ENCODE results near the gene SPAG9.

The SPAG9 gene

DNA sequence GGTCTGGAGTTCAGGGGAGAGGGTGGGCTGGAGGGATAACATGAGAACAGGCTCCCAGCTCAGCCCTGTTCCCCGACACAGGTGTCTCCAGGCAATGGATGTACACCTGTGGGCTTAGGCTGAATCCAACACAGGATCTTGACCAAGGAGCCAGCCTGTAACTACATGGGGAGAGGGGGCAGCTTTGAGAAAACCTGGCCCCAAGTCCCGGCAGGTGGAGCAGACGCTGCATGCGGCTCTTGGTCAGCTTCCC lies 181.2 kb downstream of the SPAG9 start:
- no peaks in the 10 kb centered on the region for H3K27me3 Mint-ChIP-seq
- peaks cover 42% of the 10 kb centered on the region for H3K4me1 Mint-ChIP-seq
- no peaks in the 10 kb centered on the region for H3K9me3 Mint-ChIP-seq
- H3K27ac Mint-ChIP-seq = no peak overlapping the region
- H3K4me3 Mint-ChIP-seq = no peak overlapping the region
- H3K36me3 Mint-ChIP-seq = no peaks in the 10 kb centered on the region

DNA sequence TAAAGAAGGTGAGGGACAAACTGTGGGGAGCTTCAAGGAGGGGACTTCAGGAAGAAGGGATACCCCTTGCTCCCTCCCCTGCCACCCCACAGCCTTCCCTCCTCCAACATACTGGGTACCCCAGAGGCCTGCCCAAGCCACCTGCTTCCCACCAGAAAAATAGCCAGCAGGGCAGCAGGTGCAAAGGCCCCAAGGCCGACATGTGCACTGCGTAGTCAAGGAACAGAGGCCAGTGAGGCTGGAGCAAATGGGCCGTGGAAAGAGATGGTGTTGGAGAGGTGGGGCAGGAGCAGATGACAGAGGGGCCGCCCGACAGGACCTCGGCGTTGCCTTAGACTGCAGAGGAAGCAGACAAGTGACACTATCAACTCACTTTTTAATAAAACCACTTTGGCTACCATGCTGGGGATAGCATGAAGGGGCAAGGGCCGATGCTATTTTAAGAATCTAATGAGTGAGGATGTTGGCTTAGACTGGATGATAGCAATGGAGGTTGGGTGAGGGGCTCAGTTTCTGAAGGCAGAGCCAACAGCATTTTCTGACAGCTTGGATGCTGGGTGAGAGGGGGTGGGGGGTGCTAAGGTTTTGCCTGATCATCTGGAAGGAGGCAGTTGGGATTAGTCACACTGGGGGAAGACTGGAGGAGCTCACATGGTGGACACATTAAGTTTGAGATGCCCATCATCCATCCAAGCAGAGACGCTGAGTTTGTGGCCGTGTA lies 181.7 kb downstream of the SPAG9 start:
- no peaks in the 10 kb centered on the region for H3K9me3 Mint-ChIP-seq
- H3K4me1 Mint-ChIP-seq = peaks cover 42% of the 10 kb centered on the region
- no peak overlapping the region for H3K4me3 Mint-ChIP-seq
- H3K36me3 Mint-ChIP-seq = no peaks in the 10 kb centered on the region
- H3K27ac Mint-ChIP-seq = no peak overlapping the region
- no peaks in the 10 kb centered on the region for H3K27me3 Mint-ChIP-seq

DNA sequence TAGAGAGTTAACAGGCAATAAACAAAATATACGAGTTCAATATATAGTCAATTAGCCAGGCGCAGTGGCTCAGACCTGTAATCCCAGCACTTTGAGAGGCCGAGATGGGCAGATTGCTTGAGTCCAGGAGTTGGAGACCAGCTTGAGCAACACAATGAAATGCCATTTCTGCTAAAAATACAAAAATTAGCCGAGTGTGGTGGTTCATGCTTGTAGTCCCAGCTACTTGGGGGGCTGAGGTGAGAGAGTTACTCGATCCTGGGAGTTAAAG lies 184.7 kb downstream of the SPAG9 start:
- Mint-ChIP-seq H3K27me3 (no peaks in the 10 kb centered on the region), H3K4me1 (peaks cover 32% of the 10 kb centered on the region), H3K4me3 (no peak overlapping the region), H3K27ac (no peak overlapping the region), H3K36me3 (no peaks in the 10 kb centered on the region), H3K9me3 (no peaks in the 10 kb centered on the region)

DNA sequence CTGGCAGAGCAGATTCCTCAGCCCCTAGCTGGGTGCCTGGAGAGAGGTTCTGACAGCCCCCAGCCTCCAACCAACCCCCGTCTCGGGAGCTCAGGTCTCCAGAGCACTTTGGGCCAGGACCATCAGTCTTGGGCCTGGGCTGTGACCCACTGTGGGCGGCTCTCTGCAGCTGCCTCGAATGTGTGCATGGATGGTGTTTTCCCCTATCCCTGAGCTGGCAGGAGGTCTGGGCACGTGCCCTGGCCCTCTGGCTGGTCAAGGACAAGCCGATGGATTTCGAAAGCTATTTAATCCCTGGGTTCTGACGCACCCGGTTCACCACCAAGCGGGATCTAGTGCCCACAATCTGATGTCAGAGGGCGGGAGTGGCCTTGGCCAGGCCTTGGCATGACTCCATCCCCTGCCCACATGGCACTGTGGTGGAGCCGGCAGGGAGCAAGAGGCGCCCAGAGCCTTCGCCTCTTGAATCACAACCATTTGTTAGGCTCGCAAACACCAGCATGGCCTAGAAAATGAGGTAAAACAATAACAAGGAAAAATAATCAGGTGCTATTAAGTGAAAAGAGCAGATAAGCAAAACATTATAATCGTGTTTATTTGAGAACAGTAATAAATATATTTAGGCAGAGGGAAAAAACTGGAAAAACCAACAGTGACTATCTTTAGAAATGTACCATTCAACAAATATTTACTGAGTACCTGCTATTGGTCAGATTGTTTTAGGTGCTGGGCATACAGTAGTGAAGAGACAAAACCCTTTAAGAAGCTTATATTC lies 185.3 kb downstream of the SPAG9 start:
- peaks cover 35% of the 10 kb centered on the region for H3K4me1 Mint-ChIP-seq
- no peaks in the 10 kb centered on the region for H3K36me3 Mint-ChIP-seq
- no peaks in the 10 kb centered on the region for H3K9me3 Mint-ChIP-seq
- H3K4me3 Mint-ChIP-seq = no peak overlapping the region
- no peak overlapping the region for H3K27ac Mint-ChIP-seq
- H3K27me3 Mint-ChIP-seq = no peaks in the 10 kb centered on the region

DNA sequence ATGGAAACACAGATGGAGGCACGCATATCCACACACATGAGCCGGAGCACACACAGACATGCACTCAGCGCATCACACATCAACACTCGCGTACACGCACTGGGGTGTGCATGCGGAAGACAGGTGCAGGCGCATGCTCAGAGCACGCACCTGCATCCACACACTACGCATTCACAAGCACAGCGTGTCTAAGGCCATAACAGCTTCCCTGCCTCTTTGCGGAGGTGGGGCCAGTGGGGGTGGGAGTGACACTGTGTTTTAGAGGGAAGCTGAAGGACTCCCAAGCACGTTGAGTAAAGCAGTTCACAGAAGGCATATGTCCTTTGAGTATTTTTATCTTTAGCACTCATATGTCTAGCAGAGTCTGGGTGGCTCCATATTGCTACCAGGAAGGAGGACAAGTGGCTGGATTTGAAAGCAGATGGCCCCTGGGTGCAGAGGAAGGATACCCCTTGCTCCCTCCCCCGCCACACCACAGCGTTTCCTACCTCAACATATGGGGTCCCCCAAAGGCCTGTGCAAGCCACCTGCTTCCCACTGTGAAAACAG lies 185.9 kb downstream of the SPAG9 start:
- Mint-ChIP-seq H3K4me1 (peaks cover 39% of the 10 kb centered on the region), H3K36me3 (no peaks in the 10 kb centered on the region), H3K4me3 (no peak overlapping the region), H3K27me3 (no peaks in the 10 kb centered on the region), H3K27ac (no peak overlapping the region), H3K9me3 (no peaks in the 10 kb centered on the region)

DNA sequence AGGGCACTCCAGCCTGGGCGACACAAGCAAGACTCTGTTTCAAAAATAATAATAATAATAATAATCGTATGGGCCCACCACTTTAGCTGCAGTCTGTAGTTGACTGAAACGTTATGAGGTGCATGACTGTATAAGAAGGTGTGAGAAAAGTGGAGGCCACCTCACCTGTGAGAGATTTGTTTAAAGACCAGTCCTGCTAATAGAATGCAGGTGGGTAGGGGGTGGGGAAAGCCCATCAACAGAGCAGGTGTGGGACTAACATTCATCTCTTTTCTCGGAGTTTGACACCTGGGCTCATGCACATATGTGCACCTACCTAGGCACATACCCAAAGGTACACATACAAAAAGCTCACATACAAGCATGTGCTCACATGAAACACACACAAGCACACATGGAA lies 186.5 kb downstream of the SPAG9 start:
- peaks cover 41% of the 10 kb centered on the region for H3K4me1 Mint-ChIP-seq
- no peak overlapping the region for H3K4me3 Mint-ChIP-seq
- H3K9me3 Mint-ChIP-seq = no peaks in the 10 kb centered on the region
- no peaks in the 10 kb centered on the region for H3K36me3 Mint-ChIP-seq
- H3K27me3 Mint-ChIP-seq = no peaks in the 10 kb centered on the region
- no peak overlapping the region for H3K27ac Mint-ChIP-seq

DNA sequence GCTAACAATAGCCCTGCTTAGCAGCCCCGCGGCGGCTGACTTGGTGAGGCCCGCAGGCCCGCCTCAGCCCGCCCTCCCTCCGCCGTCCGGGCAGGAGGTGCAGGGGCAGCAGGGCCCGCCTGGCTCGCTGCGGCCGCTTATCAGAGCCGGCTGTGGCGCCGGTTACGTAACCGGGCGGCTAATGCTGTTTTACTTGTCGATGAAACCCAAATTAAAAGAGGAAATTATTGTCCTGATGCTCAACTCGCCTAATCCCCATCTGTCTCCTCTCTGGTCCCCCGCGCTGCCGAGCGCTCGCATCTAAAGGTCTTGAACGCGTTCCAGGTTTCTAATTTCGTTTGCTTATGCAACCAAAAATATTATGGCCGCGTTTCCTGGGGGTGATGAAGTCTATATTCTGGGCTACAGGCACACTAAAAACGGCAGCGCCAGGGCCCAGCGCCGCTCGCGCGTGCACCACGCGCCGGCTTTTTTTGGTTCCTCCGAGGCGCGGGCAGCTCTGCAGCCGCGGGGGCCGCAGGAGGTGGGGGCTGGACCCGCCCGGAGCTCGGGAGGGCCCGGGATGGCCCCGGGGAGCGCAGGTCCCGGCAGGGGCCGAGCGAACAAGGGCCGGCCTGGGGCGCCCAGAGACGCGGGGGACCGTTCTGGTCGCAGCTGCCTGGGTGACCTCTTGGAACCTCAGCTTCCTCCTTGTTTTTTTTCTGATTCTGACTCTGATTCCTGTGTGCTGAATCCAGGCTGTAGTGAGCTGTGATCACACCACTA lies 189.3 kb downstream of the SPAG9 start:
- peaks cover 44% of the 10 kb centered on the region for H3K4me1 Mint-ChIP-seq
- no peaks in the 10 kb centered on the region for H3K27me3 Mint-ChIP-seq
- no peaks in the 10 kb centered on the region for H3K36me3 Mint-ChIP-seq
- H3K9me3 Mint-ChIP-seq = no peaks in the 10 kb centered on the region
- peak overlapping the region; percentile 99 for H3K27ac Mint-ChIP-seq
- peak overlapping the region; percentile 91 for H3K4me3 Mint-ChIP-seq

DNA sequence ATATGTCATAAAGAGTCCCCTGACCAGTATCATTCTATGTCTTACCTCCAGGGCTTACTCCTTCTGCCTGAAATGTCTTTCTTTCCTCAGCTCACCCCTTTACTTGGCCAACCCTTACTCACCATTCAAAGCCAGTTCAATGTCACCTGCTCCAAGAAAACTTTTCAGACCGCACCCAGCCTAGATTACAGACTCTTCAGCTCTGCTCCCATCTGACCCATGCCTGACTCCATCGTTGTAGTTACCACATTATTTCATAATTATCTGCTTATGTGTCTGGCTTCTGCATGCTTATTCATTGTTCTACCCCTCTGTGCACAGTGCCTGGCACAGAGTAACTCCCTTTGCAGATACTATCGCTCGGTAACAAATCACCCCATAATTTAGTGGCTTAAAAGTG lies 192.0 kb downstream of the SPAG9 start:
- Mint-ChIP-seq H3K4me3 (no peak overlapping the region), H3K27me3 (no peaks in the 10 kb centered on the region), H3K9me3 (no peaks in the 10 kb centered on the region), H3K27ac (peak overlapping the region; percentile 53), H3K4me1 (peaks cover 42% of the 10 kb centered on the region), H3K36me3 (no peaks in the 10 kb centered on the region)

DNA sequence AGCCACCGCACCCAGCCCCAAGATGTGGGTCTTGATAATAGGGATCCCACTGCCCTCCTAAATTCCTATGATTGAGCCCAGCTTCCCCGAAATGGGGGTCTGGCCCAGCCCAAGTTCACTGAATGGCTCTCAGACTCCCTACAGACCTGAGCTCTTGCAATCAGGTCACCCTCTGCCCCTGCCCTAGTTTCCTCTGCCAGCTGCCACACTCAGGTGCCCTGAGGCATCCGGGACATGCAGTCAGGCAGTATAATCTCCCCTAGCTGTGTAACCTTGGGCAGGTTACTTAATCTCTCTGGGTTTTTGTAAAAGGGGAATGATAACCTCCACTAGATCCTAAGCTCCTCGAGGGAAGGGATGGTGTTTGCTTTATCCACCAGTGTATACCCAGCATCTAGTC lies 193.4 kb downstream of the SPAG9 start:
- Mint-ChIP-seq H3K27ac (no peak overlapping the region), H3K36me3 (no peaks in the 10 kb centered on the region), H3K4me1 (peaks cover 43% of the 10 kb centered on the region), H3K4me3 (no peak overlapping the region), H3K9me3 (no peaks in the 10 kb centered on the region), H3K27me3 (no peaks in the 10 kb centered on the region)

DNA sequence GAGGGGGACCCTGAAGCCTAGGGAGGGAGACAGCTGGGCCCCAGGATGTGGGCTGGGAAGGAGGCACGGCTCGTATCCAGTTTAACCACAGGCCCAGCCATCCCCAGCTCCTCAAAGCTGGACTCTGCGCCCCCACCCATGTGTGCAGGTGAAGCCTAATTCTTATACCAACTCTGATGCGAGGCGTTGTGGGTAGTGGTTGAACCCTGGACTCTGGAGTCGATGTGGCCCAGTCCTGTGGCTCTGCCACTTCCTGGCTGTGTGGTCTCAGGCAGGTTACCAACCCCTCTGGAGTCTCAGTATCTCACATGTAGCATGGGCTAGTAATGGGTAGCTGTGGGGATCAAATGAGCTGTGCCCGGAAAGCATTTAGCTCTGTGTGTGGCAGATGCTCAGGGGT lies 194.1 kb downstream of the SPAG9 start:
- Mint-ChIP-seq H3K9me3 (no peaks in the 10 kb centered on the region), H3K4me3 (no peak overlapping the region), H3K27ac (no peak overlapping the region)

DNA sequence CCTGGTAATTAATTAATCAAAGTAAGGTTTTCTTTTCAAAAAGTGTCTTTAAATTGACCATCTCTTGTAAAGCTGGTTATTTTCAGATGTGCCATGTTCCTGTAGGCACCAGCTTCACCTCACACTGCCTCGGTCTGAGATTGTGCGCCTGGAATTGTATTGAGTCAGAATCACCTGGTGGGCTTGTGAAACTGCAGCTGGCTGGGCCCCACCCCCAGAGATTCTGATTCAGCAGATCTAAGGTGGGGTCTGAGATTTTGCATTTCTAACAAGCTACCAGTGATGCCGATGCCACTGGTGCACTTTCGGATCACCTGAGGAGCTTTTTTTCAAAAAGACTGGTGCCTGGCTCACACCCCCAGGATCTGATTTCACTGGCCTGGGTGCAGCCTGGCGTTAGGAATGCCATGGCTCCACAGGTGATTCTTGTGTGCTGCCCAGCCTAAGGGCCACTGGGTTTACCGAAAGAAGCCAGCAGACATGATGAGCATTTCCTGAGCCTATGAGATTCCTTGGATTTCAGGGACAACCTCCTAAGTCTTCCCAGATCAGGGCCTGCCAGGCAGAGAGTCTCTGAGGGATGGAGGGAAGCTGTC lies 195.3 kb downstream of the SPAG9 start:
- Mint-ChIP-seq H3K4me1 (peaks cover 35% of the 10 kb centered on the region), H3K9me3 (no peaks in the 10 kb centered on the region), H3K4me3 (no peak overlapping the region), H3K36me3 (no peaks in the 10 kb centered on the region), H3K27me3 (no peaks in the 10 kb centered on the region), H3K27ac (no peak overlapping the region)

More for the DNA sequence above, 194.1 kb downstream of the SPAG9 start:
- Mint-ChIP-seq H3K4me1 (peaks cover 38% of the 10 kb centered on the region), H3K36me3 (no peaks in the 10 kb centered on the region), H3K27me3 (no peaks in the 10 kb centered on the region)

DNA sequence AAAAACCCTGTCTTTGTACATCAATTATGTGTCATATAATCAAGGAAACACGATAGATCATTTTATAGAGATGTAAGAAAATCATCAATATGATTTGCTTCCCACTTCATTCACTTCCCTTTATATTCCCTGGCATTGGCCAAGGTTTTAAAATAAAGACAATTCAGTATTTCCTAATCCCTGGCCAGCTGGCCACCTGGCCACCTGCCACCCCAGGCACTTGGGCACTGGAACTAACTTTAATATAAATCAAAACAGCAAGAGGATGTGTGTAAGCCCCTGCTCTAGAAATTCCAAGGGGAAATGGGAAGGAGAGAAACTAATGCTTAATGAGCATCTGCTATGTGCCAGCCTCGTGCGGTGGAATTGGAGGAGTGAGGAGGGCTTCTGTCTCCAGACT lies 195.9 kb downstream of the SPAG9 start:
- H3K36me3 Mint-ChIP-seq = no peaks in the 10 kb centered on the region
- H3K4me1 Mint-ChIP-seq = peaks cover 35% of the 10 kb centered on the region
- no peak overlapping the region for H3K4me3 Mint-ChIP-seq
- H3K27ac Mint-ChIP-seq = no peak overlapping the region
- no peaks in the 10 kb centered on the region for H3K27me3 Mint-ChIP-seq
- no peaks in the 10 kb centered on the region for H3K9me3 Mint-ChIP-seq

DNA sequence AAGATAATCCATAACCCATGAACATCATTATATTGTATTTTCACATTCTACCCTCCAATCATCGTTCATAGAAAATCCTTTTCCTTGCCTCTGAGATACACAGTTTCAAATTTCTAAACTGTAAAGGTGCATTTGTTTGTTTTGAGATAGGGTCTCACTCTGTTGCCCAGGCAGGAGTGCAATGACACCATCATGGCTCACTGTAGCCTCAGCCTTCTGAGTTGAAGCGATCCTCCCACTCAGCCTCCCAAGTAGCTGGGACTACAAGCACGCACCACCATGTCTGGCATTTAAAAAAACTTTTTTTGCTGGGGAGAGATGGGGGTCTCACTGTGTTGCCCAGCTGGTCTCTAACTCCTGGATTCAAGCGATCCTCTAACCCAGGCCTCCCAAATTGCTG lies 196.4 kb downstream of the SPAG9 start:
- H3K36me3 Mint-ChIP-seq = no peaks in the 10 kb centered on the region
- H3K4me3 Mint-ChIP-seq = no peak overlapping the region
- H3K9me3 Mint-ChIP-seq = no peaks in the 10 kb centered on the region
- H3K4me1 Mint-ChIP-seq = peaks cover 36% of the 10 kb centered on the region
- H3K27me3 Mint-ChIP-seq = no peaks in the 10 kb centered on the region
- no peak overlapping the region for H3K27ac Mint-ChIP-seq

DNA sequence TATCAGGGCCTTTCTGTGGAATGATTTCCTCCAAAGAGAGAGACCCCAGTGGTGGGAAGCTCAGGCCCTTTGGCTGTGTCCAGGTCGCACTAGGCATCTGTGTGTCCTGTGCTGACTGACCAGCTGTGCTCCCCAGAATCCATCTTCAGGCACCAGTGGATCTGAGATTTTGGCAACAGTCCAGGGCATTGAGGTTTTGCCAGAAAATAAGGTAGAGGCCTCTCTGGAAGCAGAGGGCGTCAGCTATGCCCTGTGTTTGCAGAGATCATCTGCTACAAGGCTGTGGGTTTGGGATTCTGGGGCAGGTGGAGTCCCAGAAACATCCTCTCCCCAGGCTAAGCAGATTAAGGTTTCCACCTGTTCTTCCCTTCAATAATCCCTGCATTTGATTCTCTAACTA lies 197.1 kb downstream of the SPAG9 start:
- Mint-ChIP-seq H3K36me3 (no peaks in the 10 kb centered on the region), H3K9me3 (no peaks in the 10 kb centered on the region), H3K27ac (no peak overlapping the region), H3K4me3 (no peak overlapping the region), H3K27me3 (no peaks in the 10 kb centered on the region), H3K4me1 (peaks cover 38% of the 10 kb centered on the region)

DNA sequence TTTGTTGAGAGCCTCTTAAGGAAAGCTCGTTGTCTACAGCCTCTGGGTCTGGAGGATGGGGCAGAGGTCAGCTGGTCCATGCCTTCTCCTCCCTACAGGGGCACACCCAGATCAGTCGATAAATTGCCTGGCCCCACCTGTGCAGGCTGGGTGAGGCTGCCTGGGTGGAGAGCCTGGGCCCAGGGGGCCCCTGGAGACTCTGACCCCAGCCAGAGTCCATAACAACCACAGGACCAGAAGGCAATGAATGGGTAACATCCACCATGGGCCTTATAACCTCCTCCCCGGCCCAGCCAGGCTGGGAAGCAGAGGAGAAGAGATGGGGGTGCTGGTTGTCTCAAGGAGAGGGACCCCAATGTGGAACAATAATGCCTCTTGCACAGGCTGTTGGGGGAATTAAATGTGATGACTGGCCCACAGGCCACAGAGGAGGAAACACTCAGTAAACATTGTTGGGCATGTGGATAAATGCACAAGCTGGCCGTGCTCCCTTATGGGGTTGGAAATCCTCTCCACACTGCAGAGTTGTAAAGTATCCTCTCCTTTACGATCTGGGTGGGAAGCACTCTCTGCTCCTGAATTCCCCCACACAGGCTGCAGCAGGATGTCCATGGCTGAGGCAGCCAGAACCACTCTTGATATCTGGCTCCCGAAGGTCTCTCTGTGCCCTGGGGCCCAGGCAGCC lies 197.8 kb downstream of the SPAG9 start:
- no peaks in the 10 kb centered on the region for H3K27me3 Mint-ChIP-seq
- no peaks in the 10 kb centered on the region for H3K9me3 Mint-ChIP-seq
- no peaks in the 10 kb centered on the region for H3K36me3 Mint-ChIP-seq
- H3K27ac Mint-ChIP-seq = no peak overlapping the region
- no peak overlapping the region for H3K4me3 Mint-ChIP-seq
- H3K4me1 Mint-ChIP-seq = peaks cover 40% of the 10 kb centered on the region
